ENCODE data around the gene TFR2.

- TF ChIP-seq CTCF (IDR thresholded peaks at IDR 0.05) = no peak
- no peak for TF ChIP-seq ZFX (IDR thresholded peaks at IDR 0.05; ENCODE audit: borderline replicate concordance)
Observed at GRCh38 chr7:100670074-100670473, 28.7 kb upstream of the TFR2 start.

All from 22Rv1 (cell line).